KMS-11 (cell line): ENCODE measurements around the gene CAMTA1.

Source experiments
- H2AFZ ChIP-seq: fragments of 200-600 bp; sonication (generic); 2 replicates; pipeline ENCODE4 v1.6.1; 2016; ENCODE audit warnings: antibody characterized with exemption, mixed run types, low read depth
- H3K27ac ChIP-seq: fragments of 200-600 bp; sonication (generic); 2 replicates; pipeline ENCODE4 v1.6.1; 2016; ENCODE audit warnings: mild to moderate bottlenecking, mixed run types
- H3K27me3 ChIP-seq: fragments of 200-600 bp; sonication (generic); 2 replicates; pipeline ENCODE4 v1.6.1; 2017; ENCODE audit warnings: mild to moderate bottlenecking, low read depth, mixed run types, moderate library complexity; ENCODE audit not compliant: insufficient read depth
- H3K36me3 ChIP-seq: fragments of 200-600 bp; sonication (generic); 2 replicates; pipeline ENCODE4 v1.6.1; 2017; ENCODE audit warnings: mild to moderate bottlenecking, mixed run types; ENCODE audit not compliant: insufficient read depth
- H3K4me1 ChIP-seq: fragments of 200-600 bp; sonication (generic); 2 replicates; pipeline ENCODE4 v1.6.1; 2016; ENCODE audit warnings: mild to moderate bottlenecking, low read depth, mixed run types; ENCODE audit not compliant: poor library complexity, severe bottlenecking
- H3K4me2 ChIP-seq: fragments of 200-600 bp; sonication (generic); 2 replicates; pipeline ENCODE4 v1.7.0; 2016; ENCODE audit warnings: mild to moderate bottlenecking, mixed run types
- H3K4me3 ChIP-seq: fragments of 200-600 bp; sonication (generic); IDR thresholded peaks from 2 replicates; pipeline ENCODE4 v1.6.1; 2017; ENCODE audit warnings: low read depth, low read length, mixed read lengths; ENCODE audit not compliant: insufficient read depth
- H3K79me2 ChIP-seq: fragments of 200-600 bp; sonication (generic); 2 replicates; pipeline ENCODE4 v1.6.1; 2016; ENCODE audit warnings: low read depth, mixed run types; ENCODE audit not compliant: insufficient read depth
- H3K9ac ChIP-seq: fragments of 200-600 bp; sonication (generic); 2 replicates; pipeline ENCODE4 v1.6.1; 2016; ENCODE audit warnings: mild to moderate bottlenecking, mixed run types
- H4K20me1 ChIP-seq: fragments of 200-600 bp; sonication (generic); 2 replicates; pipeline ENCODE4 v1.6.1; 2016; ENCODE audit warnings: mild to moderate bottlenecking, mixed run types; ENCODE audit not compliant: insufficient read depth
- CTCF ChIP-seq: fragments of 200-600 bp; sonication (generic); conservative IDR thresholded peaks from 2 replicates; pipeline ENCODE4 v1.6.1; 2017; ENCODE audit warnings: low read depth, mild to moderate bottlenecking, antibody characterized with exemption, low read length, moderate library complexity, mixed read lengths

CAMTA1 gene

GRCh38 chr1:7555391-7556185, 770.3 kb downstream of the CAMTA1 start:
- Histone ChIP-seq H3K36me3 (no peaks in the 10 kb centered on the region), H3K27me3 (peaks cover 51% of the 10 kb centered on the region), H4K20me1 (no peaks in the 10 kb centered on the region), H2AFZ (no peak overlapping the region), H3K4me1 (no peaks in the 10 kb centered on the region), H3K27ac (no peak overlapping the region), H3K9ac (no peak overlapping the region), H3K79me2 (no peaks in the 10 kb centered on the region), H3K4me3 (no peak overlapping the region), H3K4me2 (no peak overlapping the region)
- no peak for TF ChIP-seq CTCF

- H3K9ac ChIP-seq: no peak overlapping the region
These were observed 772.1 kb downstream of the CAMTA1 start for GRCh38 chr1:7557301-7557891.

GRCh38 chr1:7558041-7558461, 772.8 kb downstream of the CAMTA1 start:
- H3K4me3 ChIP-seq: no peak overlapping the region
- no peaks in the 10 kb centered on the region for H3K4me1 ChIP-seq
- H2AFZ ChIP-seq: no peak overlapping the region
- H3K27me3 ChIP-seq: peaks cover 57% of the 10 kb centered on the region
- H3K79me2 ChIP-seq: no peaks in the 10 kb centered on the region
- no peak overlapping the region for H3K27ac ChIP-seq
- H3K4me2 ChIP-seq: no peak overlapping the region
- no peak for TF ChIP-seq CTCF
- H4K20me1 ChIP-seq: no peaks in the 10 kb centered on the region
- no peaks in the 10 kb centered on the region for H3K36me3 ChIP-seq
- no peak overlapping the region for H3K9ac ChIP-seq

More at GRCh38 chr1:7557301-7557891, 772.1 kb downstream of the CAMTA1 start:
- TF ChIP-seq CTCF: no peak
- Histone ChIP-seq H4K20me1 (no peaks in the 10 kb centered on the region), H3K4me1 (no peaks in the 10 kb centered on the region), H3K4me2 (no peak overlapping the region), H2AFZ (no peak overlapping the region), H3K4me3 (no peak overlapping the region), H3K27me3 (peaks cover 54% of the 10 kb centered on the region), H3K79me2 (no peaks in the 10 kb centered on the region), H3K27ac (no peak overlapping the region), H3K36me3 (no peaks in the 10 kb centered on the region)

- Histone ChIP-seq H4K20me1 (no peaks in the 10 kb centered on the region), H3K27ac (no peak overlapping the region), H3K9ac (no peak overlapping the region), H3K36me3 (no peaks in the 10 kb centered on the region), H3K79me2 (no peaks in the 10 kb centered on the region), H3K4me2 (no peak overlapping the region), H3K4me1 (no peaks in the 10 kb centered on the region), H3K4me3 (no peak overlapping the region), H3K27me3 (peaks cover 58% of the 10 kb centered on the region), H2AFZ (no peak overlapping the region)
- TF ChIP-seq CTCF: no peak
These were observed 773.2 kb downstream of the CAMTA1 start for GRCh38 chr1:7558481-7558880.
